Measurements from ENCODE around the gene DUSP1. TPM values are rescaled to one million over a fixed set of nuclear protein-coding genes. Genes with fewer than 3 reads are reported as not detected.

The DUSP1 gene
- total and polyA plus RNA-seq, 2 of the 13 experiments (the other 11 are each of a cell fraction or from before 2014, with no cell fraction given) = 27.1 to 55.5 TPM

- no peak for TF ChIP-seq ZBTB26 (CRISPR knock-in tag; IDR thresholded peaks at IDR 0.05; ENCODE audit: borderline replicate concordance)
- no peak for TF ChIP-seq HNRNPK (IDR thresholded peaks at IDR 0.05; ENCODE audit: low read depth, low read length, poor library complexity, severe bottlenecking)
- TF ChIP-seq CHCHD3 (CRISPR knock-in tag; IDR thresholded peaks at IDR 0.05) = no peak
- TF ChIP-seq SPEN (CRISPR knock-in tag; IDR thresholded peaks at IDR 0.05; ENCODE audit: low read depth) = no peak
- TF ChIP-seq IRF2 (CRISPR knock-in tag; IDR thresholded peaks at IDR 0.05) = no peak
- peak; percentile 76 for TF ChIP-seq ZNF770 (CRISPR knock-in tag; IDR thresholded peaks at IDR 0.05)
- TF ChIP-seq SOX13 (IDR thresholded peaks at IDR 0.05) = no peak
- 0 out of 4 replicates have a peak, but pooled peaks of 1 of the 2 experiments have one; percentile 14 for TF ChIP-seq SOX13 (CRISPR knock-in tag; conservative IDR thresholded peaks at IDR 0.05 in 1 of 2, IDR thresholded peaks at IDR 0.05 in 1 of 2)
- no peak for TF ChIP-seq ZZZ3 (CRISPR knock-in tag; IDR thresholded peaks at IDR 0.05; ENCODE audit: borderline replicate concordance)
- TF ChIP-seq ZNF619 (CRISPR knock-in tag; IDR thresholded peaks at IDR 0.05) = no peak
- peak; percentile 81 for TF ChIP-seq NCOR1 (IDR thresholded peaks at IDR 0.05; ENCODE audit: borderline replicate concordance, low read length)
- TF ChIP-seq LRRFIP1 (CRISPR knock-in tag; conservative IDR thresholded peaks at IDR 0.05) = no peak
- no peak for TF ChIP-seq KDM5A (IDR thresholded peaks at IDR 0.05; ENCODE audit: borderline replicate concordance, low read length)
- TF ChIP-seq ZMYM3 (CRISPR knock-in tag; IDR thresholded peaks at IDR 0.05) = peak; percentile 56
- no peak for TF ChIP-seq ZNF841 (CRISPR knock-in tag; IDR thresholded peaks at IDR 0.05; ENCODE audit: borderline replicate concordance)
- no peak for TF ChIP-seq TFDP2 (CRISPR knock-in tag; IDR thresholded peaks at IDR 0.05)
- TF ChIP-seq NR2F1 (CRISPR knock-in tag; IDR thresholded peaks at IDR 0.05) = peak; percentile 23 to 32; a peak in 1 of 4 replicates
- no peak for TF ChIP-seq ZNF281 (CRISPR knock-in tag; IDR thresholded peaks at IDR 0.05; ENCODE audit: borderline replicate concordance)
Observed at GRCh38 chr5:172785429-172786088, 14.6 kb upstream of the DUSP1 start (continued).
